SK-N-SH treated with all-trans-retinoic acid at 6 μM for 48 hours (cell line): ENCODE data around the gene TMEM128.

Source experiments
- ARNTL ChIP-seq: fragments of 450-650 bp; formaldehyde crosslinking; IDR thresholded peaks from 2 replicates; pipeline ENCODE4 v1.5.0; 2020; ENCODE audit warnings: low read depth, mild to moderate bottlenecking, moderate library complexity, borderline replicate concordance
- BACH2 ChIP-seq: fragments of 250-450 bp; sonication (Bioruptor Pico); IDR thresholded peaks from 2 replicates; pipeline ENCODE4 v1.9.0; 2021; ENCODE audit warnings: mild to moderate bottlenecking, borderline replicate concordance
- ISL1 ChIP-seq: fragments of 250-450 bp; sonication (Bioruptor Pico); IDR thresholded peaks from 2 replicates; pipeline ENCODE4 v2.1.2; 2022; ENCODE audit warnings: mild to moderate bottlenecking, moderate library complexity
- TCF4 ChIP-seq: fragments of 250-450 bp; sonication (Bioruptor Pico); IDR thresholded peaks from 2 replicates; pipeline ENCODE4 v1.8.0; 2021; ENCODE audit warnings: mild to moderate bottlenecking, moderate library complexity, borderline replicate concordance
- ZC3H10 ChIP-seq: fragments of 250-450 bp; sonication (Bioruptor Pico); IDR thresholded peaks from 2 replicates; pipeline ENCODE4 v1.5.1; 2021; ENCODE audit warnings: mild to moderate bottlenecking, moderate library complexity
- ZFP30 ChIP-seq: fragments of 450-650 bp; formaldehyde crosslinking; IDR thresholded peaks from 2 replicates; pipeline ENCODE4 v1.5.0; 2022; ENCODE audit warnings: mild to moderate bottlenecking, moderate library complexity
- ZNF565 ChIP-seq: fragments of 450-650 bp; formaldehyde crosslinking; conservative IDR thresholded peaks from 2 replicates; pipeline ENCODE4 v1.5.0; 2020; ENCODE audit warnings: low read depth, mild to moderate bottlenecking, moderate library complexity
- ZNF70 ChIP-seq: fragments of 450-650 bp; formaldehyde crosslinking; IDR thresholded peaks from 2 replicates; pipeline ENCODE4 v1.5.0; 2020; ENCODE audit warnings: mild to moderate bottlenecking, moderate library complexity
- TF ChIP-seq, protein P1 (sequence below): fragments of 250-450 bp; sonication (Bioruptor Pico); IDR thresholded peaks from 2 replicates; pipeline ENCODE4 v1.5.1; 2020; ENCODE audit warnings: low read depth, mild to moderate bottlenecking, moderate library complexity

DNA sequence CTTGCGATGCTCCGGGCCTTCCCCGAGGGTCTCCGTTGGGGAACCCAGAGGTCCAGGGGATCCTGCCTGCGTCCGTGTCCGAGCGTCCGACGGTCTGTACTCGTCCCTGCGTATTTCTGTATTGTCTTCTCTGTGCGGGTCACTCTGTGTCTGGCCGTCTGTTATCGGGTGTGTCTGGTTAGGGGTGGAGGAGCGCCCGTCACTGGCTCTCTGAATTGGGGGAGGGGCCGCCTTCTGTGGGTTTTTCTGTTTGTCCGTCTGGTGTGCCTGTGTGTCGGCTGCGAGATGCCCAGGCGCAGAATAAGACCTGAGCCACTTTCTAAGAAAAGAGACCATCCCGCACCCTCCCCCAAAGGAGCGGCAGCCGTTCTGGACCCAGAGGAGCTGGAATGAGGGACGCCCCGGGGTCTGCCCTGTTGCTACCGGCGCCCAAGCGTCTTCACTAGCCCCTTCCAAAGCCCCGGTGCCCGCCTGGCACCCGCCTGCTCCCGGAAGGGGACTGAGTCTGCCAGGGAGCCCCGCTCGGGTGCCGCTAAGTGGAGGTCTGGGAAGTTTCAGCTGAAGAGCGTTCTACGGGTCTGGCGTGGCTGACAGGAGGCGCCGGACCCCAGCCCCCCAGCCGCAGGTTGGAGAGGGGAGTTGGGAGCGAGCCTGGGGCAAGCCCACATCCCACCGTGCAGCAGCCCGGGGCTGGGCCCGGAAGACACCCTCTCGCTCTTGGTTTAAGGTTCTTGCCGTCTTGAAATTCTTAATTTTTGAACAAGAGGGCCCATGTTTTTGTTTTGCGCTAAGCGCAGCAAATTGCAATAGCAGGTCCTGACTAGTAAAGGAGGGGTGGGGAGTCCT lies 20.3 kb downstream of the TMEM128 start:
- TF ChIP-seq ZFP30, result no peak
- TF ChIP-seq, protein P1, sequence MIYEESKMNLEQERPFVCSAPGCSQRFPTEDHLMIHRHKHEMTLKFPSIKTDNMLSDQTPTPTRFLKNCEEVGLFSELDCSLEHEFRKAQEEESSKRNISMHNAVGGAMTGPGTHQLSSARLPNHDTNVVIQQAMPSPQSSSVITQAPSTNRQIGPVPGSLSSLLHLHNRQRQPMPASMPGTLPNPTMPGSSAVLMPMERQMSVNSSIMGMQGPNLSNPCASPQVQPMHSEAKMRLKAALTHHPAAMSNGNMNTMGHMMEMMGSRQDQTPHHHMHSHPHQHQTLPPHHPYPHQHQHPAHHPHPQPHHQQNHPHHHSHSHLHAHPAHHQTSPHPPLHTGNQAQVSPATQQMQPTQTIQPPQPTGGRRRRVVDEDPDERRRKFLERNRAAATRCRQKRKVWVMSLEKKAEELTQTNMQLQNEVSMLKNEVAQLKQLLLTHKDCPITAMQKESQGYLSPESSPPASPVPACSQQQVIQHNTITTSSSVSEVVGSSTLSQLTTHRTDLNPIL (CRISPR knock-in tag), result no peak
- TF ChIP-seq BACH2 (CRISPR knock-in tag), result no peak
- TF ChIP-seq ZNF70 (CRISPR knock-in tag), result no peak
- TF ChIP-seq ARNTL (CRISPR knock-in tag), result no peak
- no peak for TF ChIP-seq TCF4 (CRISPR knock-in tag)
- no peak for TF ChIP-seq ZC3H10 (CRISPR knock-in tag)
- no peak for TF ChIP-seq ISL1 (CRISPR knock-in tag)
- TF ChIP-seq ZNF565 (CRISPR knock-in tag), result no peak
